Measurements from ENCODE around the gene DYNLT2. TPM values are rescaled to one million over a fixed set of nuclear protein-coding genes. Genes with fewer than 3 reads are reported as not detected.

Gene DYNLT2
- total RNA-seq, 1 donor from 2014 or later, result 1.6 TPM

DNA sequence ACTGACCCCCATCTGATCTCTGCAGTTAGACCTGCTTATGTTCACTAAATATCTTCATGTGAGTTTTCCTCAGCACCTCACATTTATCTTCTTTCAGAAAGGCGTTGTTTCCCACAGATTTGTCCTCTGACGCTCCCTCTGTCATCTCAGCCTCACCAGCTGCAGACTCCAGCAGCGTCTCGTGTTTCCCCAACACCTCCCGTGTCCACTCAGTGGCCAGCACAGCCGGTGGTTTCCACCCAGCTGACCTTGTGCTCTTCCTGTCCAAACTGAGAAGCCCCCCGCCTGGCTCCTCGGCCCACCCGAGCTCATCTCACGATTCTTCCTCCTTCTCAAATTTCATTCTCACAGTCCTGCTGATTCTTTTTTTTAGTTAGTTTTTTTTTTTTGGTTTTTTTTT lies 12.5 kb upstream of the DYNLT2 start:
- H3K9me3 ChIP-seq, result no peaks in the 10 kb centered on the region
- no peaks in the 10 kb centered on the region for H3K27me3 ChIP-seq (ENCODE audit: low read depth)
- intact Hi-C loops (cut with DNase I), result no loop called here
- DNase-seq, result no peak
- TF ChIP-seq, protein P1, sequence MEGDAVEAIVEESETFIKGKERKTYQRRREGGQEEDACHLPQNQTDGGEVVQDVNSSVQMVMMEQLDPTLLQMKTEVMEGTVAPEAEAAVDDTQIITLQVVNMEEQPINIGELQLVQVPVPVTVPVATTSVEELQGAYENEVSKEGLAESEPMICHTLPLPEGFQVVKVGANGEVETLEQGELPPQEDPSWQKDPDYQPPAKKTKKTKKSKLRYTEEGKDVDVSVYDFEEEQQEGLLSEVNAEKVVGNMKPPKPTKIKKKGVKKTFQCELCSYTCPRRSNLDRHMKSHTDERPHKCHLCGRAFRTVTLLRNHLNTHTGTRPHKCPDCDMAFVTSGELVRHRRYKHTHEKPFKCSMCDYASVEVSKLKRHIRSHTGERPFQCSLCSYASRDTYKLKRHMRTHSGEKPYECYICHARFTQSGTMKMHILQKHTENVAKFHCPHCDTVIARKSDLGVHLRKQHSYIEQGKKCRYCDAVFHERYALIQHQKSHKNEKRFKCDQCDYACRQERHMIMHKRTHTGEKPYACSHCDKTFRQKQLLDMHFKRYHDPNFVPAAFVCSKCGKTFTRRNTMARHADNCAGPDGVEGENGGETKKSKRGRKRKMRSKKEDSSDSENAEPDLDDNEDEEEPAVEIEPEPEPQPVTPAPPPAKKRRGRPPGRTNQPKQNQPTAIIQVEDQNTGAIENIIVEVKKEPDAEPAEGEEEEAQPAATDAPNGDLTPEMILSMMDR (IDR thresholded peaks at IDR 0.05), result no peak
- no peak overlapping the region for H3K4me3 ChIP-seq
- H3K27ac ChIP-seq, result no peak overlapping the region
- H3K36me3 ChIP-seq, result peaks cover 91% of the 10 kb centered on the region
- H3K4me1 ChIP-seq, result no peaks in the 10 kb centered on the region
- ATAC-seq, result no peak

DNA sequence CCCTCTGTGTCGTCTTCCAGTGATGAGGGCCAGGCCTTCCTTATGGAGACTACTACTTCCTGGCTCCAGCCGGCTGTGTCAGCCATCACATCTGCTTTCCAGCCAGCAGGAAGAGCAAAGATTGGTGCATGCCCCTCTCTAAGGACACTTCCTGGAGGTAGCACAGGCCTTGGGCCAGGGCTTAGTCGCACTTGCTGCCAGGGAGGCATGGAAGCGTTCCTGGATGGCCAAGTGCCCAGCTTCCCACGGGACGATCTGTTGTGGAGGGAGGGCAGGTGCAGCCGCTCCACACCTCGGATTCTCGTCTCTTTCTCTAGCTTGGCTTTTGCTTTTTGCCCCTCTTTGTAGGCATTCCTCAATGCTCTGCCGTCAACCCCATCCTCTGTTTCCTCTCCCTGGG lies 11.9 kb upstream of the DYNLT2 start:
- H3K27me3 ChIP-seq (ENCODE audit: low read depth), result no peaks in the 10 kb centered on the region

GRCh38 chr6:169755162-169755561 lies 3.8 kb upstream of the DYNLT2 start:
- TF ChIP-seq, protein P1 (IDR thresholded peaks at IDR 0.05), result no peak
- intact Hi-C loops (cut with DNase I), result loop anchor here (10.0 kb wide), 1 partner anchor 50 kb away; the partner anchor contains the start of genes C6orf120 and WDR27
- ATAC-seq (no peak), DNase-seq (no peak)
- H3K27ac ChIP-seq, result no peak overlapping the region
- H3K4me3 ChIP-seq, result no peak overlapping the region
- peaks cover 18% of the 10 kb centered on the region for H3K4me1 ChIP-seq
- H3K27me3 ChIP-seq (ENCODE audit: low read depth), result no peaks in the 10 kb centered on the region
- H3K9me3 ChIP-seq, result no peaks in the 10 kb centered on the region
- peaks cover 47% of the 10 kb centered on the region for H3K36me3 ChIP-seq

More for the DNA sequence above, 11.9 kb upstream of the DYNLT2 start:
- no peak overlapping the region for H3K4me3 ChIP-seq
- ATAC-seq, result no peak
- H3K27ac ChIP-seq, result no peak overlapping the region
- no peaks in the 10 kb centered on the region for H3K9me3 ChIP-seq
- H3K4me1 ChIP-seq, result no peaks in the 10 kb centered on the region
- DNase-seq, result no peak
- TF ChIP-seq, protein P1 (IDR thresholded peaks at IDR 0.05), result no peak
- peaks cover 91% of the 10 kb centered on the region for H3K36me3 ChIP-seq
- intact Hi-C loops (cut with DNase I), result no loop called here

DNA sequence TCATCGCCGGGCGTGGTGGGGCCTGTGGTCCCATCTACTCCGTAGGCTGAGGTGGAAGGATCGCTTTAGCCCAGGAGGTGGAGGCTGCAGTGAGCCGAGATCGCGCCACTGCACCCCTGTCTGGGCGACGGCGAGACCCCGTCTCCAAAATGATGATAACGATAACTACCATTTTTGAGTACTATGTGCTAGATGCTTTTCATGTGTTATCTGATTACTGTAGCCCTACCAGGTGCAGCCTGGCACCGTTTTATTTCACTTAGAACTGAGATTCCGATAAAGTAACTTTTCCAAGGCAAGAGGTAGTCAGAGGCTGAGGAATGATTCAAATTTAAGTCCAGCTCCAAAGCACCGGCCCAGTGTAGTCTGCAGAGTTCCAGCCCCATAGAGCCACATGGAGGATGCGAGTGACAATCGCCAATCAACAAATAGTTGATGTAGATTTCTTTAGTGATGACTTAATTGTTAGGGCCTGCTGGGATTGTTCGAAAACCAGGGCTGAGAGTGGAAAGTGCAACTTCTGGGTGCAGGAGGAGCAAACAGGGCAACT lies 777 bp upstream of the DYNLT2 start:
- intact Hi-C loops (cut with DNase I), result loop anchor here (10.0 kb wide), 1 partner anchor 47 kb away; the partner anchor contains the start of genes C6orf120 and WDR27
- peaks cover 17% of the 10 kb centered on the region for H3K36me3 ChIP-seq
- TF ChIP-seq, protein P1 (IDR thresholded peaks at IDR 0.05), result no peak

GRCh38 chr6:169746556-169746955 lies 4.8 kb downstream of the DYNLT2 start:
- intact Hi-C loops (cut with DNase I), result no loop called here
- DNase-seq (no peak), ATAC-seq (no peak)
- H3K27ac ChIP-seq, result no peak overlapping the region
- H3K27me3 ChIP-seq (ENCODE audit: low read depth), result no peaks in the 10 kb centered on the region
- peaks cover 12% of the 10 kb centered on the region for H3K4me1 ChIP-seq
- H3K4me3 ChIP-seq, result no peak overlapping the region
- TF ChIP-seq, protein P1 (IDR thresholded peaks at IDR 0.05), result no peak
- no peaks in the 10 kb centered on the region for H3K36me3 ChIP-seq
- H3K9me3 ChIP-seq, result no peaks in the 10 kb centered on the region

More for the DNA sequence above, 777 bp upstream of the DYNLT2 start:
- Histone ChIP-seq H3K4me1 (peaks cover 23% of the 10 kb centered on the region), H3K4me3 (peak overlapping the region; percentile 83), H3K9me3 (no peaks in the 10 kb centered on the region), H3K27me3 (ENCODE audit: low read depth) (no peaks in the 10 kb centered on the region), H3K27ac (peak overlapping the region; percentile 99)
- DNase-seq (no peak), ATAC-seq (peak in 1 of 2 donors; percentile 3)

Data from lower lobe of right lung (tissue), 2 donors.